ENCODE data around the gene FXYD3.
A peak's percentile ranks its signal among the peaks of the same experiment; 100 is the strongest.

- peak; percentile 39 to 69 for TF ChIP-seq CTCF (conservative IDR thresholded peaks at IDR 0.05; ENCODE audit: low read depth in 2 of 2)
- no peak for TF ChIP-seq EZH2 (IDR thresholded peaks at IDR 0.05; ENCODE audit: low read depth, unreplicated experiment)
- no peak for TF ChIP-seq JUNB (IDR thresholded peaks at IDR 0.05; ENCODE audit: unreplicated experiment)
Measured at GRCh38 chr19:35140962-35141836, 25.6 kb downstream of the FXYD3 start.

All from GM23338 (cell line).